Fibroblast of skin of back (primary cell): Measurements from ENCODE around the gene NRCAM.
A peak's percentile ranks its signal among the peaks of the same experiment; 100 is the strongest.

Source experiments
- DNase-seq: peaks from one replicate; pipeline ENCODE4 v3.0.0-alpha.2; 2013

Gene NRCAM

DNA sequence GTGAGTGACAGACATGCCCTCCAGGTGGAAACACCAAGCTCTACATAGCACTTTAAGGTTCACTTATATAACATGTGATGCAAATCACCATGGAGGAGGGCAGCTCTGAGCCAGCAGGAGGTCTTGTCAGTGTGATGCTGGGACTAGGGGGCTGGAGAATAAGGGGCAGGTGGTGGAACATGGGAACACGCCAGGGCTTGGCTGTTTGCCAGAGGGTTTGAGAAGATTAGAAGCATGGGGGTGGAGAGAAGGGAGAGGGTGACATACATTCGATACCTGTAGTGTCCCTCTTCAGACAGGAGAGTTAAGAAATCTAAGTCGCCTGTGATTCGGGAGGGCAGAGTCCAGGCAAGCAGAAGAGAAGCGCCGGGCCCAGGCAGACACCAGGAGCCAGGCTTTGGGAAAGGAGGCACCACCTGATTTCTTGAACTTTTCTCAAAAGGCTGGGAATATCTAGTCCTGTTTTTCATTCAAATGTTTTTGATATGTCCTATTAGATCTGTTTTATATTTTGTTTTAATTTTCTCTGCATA lies 309.1 kb downstream of the NRCAM start:
- DNase-seq = no peak

DNA sequence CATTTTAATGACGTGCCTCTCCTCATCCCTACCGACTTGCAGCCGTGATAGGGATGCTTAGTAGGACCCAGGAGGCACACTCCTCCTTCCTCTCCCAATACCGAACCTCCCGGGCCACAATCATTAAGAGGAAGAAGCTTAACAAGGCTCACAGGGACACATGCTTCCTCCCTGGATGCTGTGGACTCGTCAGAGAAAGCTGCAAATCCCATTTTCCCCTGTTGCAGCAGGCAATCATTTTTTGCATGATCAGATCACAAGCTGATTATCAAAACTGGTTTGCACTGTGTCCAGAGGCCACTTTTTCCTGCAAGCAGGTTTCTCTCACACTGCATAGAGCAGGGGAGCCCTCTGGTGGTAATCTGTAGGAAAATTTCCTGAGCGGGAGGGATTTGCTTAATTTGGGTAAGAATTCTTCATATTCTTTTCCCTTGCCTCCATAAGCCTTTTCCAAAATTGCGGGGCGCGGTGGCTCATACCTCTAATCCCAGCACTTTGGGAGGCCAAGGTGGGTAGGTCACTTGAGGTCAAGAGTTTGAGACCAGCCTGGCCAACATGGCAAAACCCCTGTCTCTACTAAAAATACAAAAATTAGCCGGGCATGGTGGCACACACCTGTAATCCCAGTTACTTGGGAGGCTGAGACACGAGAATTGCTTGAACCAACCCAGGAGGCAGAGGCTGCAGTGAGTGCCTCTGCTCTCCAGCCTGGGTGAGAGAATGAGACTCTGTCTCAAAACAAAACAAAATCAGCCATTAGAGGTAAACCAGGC lies 310.0 kb downstream of the NRCAM start:
- DNase-seq = peak; percentile 81

DNA sequence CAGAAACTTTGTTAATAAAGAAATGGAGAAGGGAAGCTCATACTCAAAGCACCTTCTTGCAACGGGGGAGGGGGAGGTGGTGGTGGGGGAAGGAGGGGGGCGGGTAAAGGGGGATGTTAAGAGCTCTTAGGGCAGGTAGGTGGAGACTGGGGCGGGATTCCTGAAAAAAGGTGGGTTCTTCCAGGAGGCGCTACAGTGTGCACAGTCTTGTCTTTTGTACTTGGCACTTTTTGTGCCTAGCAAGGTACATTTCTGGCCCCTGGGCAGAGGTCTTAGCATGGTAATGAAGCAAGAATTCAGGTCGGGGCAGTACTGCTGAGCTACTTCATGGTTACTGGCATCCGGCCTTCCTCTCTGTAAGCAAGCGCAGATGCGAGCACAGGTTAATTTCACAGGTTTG lies 310.8 kb downstream of the NRCAM start:
- DNase-seq = no peak

DNA sequence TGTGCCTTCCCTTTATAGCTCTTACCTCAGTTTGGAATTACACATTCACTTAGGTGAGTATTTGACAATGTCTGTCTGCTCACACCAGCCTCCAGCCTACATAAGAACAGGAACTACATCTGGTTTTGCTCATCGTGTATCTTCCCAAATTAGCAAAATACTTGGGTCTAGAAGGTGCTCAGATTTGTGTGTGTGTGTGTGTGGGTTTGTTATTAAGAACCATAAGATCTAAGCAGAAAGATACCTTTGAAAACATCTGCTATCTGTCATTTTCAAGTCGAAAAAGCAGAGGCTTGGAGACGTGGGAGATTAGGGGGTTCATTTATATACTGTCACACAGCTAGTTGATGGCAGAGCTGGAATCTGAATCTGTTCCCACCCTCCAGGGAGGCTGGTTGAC lies 311.3 kb downstream of the NRCAM start:
- DNase-seq = no peak

DNA sequence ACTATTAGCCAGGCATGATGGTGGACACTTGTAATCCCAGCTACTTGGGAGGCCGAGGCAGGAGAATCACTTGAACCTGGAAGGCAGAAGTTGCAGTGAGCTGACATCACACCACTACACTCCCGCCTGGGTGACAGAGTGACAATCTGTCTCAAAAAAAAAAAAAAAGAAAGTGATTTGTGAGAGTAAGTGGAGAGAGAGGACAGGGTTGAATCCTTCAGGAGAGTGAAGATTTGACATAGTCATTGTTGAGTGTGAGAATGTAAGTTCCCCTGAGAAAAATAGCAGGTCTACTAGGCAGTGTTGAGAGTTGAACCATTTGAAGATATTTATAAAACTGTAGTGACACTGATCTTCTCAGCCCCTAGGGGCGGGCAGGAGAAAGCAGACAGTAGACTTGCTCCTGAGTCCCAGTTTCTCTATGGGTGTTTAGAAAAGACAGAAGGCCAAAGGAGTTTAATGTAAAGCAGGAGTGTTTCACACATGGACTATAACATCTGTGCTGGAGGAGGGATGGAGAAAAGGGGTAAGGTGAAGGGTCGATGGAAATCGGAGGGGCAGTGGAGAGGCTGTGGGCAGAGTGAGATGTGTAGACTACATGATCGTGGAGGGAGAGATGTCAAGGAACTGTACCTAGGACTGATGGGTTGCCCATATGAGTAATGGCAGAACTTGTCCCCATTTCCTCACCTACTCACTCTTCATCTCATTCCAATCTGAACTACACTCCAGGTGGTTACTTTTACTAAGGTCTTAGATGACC lies 312.4 kb downstream of the NRCAM start:
- no peak for DNase-seq

DNA sequence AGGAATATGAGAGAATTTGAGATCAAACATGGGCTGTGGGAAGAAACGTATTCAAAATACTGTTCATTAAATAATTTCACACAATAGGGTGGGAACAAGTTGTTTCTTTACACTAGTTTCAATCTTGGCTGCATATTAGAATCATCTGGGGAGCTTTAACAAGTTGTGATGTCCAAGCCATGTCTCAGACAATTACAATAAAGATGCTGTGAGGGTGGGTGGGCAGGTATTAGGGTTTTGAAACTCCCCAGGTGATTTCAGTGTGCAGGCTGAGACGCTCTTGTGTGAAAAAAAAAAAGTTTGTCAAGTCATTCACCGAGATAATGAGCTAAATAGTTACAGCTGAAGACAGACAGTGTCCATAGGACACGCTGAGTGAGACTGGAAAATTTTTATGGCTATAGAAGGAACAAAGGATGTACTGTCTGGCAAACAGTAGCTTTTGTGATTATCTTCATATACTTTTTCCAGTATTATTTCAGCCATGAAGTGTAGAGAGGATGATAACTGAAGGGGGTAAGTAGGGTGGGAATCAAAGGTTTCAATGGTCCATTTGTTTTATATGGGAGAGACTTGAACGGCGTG lies 313.5 kb downstream of the NRCAM start:
- no peak for DNase-seq

DNA sequence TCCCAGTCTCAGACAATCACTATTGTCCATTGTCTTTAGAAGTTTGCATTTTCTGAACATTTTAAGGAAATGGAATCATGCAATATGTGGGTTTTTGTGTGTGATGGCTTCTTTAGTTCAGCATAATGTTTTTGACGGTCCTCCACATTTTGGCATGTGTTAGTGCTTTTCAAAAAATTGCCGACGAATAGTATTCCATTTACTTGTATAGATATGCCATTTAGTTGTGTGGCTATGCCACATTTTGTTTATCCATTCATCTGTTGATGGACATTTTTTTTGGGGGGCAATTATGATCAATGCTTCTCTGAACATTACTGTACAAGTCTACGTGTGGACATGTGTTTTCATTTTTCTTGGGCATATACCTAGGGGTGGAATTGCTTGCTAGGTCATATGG lies 314.1 kb downstream of the NRCAM start:
- no peak for DNase-seq

DNA sequence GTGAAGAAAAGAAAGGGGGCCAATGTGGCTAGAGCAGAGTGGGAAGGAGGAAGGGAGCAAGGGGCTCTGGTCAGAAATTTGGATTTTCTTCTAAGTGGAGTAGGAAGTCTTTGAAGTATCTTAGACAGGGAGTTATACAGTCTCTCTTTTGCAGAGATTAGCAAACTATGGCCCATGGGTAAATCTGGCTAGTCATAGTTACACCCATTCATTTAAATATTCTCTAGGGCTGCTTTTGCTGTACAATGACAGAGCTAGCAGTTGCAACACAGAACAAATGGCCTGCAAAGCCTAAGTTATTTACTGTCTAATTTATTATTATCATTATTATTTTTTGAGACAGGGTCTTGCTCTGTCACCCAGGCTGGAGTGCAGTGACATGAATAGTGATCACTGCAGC lies 315.6 kb downstream of the NRCAM start:
- DNase-seq = no peak

DNA sequence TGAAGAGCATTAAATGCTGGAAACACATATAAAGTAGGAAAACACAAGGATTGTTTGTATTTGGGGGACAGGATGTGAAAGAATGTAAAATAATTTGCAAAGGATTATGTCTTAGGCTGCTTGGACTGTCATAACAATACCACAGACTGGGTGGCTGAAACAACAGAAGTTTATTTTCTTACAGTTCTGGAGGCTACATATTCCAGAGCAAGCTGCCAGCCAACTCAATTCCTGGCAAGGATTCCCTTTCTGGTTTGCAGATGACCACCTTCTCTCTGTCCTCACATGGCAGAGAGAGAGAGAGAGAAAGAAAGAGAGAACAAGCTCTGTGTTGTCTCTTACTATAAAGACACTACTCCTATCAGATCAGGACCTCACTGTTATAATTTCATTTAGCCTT lies 317.3 kb downstream of the NRCAM start:
- peak; percentile 85 for DNase-seq

DNA sequence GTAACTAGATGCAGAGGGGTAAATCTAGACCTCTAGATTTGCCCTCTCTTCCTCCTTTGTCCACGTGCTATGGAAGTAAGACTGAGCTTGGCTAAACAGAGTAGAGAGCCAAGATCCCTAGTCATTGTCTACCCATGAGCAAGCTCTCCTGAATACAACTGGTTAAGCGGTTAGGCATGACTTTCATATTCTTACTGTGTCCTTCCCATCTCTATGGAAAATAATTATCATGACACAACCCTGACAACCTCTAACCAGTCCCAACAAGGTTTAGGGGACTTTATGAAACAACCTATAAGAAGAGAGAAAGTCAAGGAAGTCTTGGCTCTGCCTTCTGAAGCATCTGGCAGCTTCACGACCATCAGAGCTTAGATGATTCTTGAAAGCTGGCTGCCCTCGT lies 318.2 kb downstream of the NRCAM start:
- DNase-seq = no peak

DNA sequence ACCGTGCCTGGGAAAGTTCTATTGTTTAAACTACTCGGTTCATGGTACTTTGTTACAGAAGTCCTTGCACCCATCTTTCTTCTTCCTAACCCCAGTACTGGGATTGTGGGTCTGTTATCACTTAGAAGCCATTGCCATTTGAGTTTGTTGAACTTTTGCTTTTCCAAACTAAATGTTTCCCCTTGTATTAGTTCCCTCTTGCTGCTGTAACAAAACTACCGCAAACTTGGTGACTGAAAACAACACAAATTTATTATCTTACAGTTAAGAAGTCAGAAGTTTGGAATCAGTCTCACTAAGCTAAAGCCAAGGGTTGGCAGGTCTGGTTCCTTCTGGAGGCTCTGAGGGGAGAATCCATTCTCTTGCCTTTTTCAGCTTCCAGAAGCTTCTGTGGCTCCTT lies 319.2 kb downstream of the NRCAM start:
- DNase-seq = no peak

DNA sequence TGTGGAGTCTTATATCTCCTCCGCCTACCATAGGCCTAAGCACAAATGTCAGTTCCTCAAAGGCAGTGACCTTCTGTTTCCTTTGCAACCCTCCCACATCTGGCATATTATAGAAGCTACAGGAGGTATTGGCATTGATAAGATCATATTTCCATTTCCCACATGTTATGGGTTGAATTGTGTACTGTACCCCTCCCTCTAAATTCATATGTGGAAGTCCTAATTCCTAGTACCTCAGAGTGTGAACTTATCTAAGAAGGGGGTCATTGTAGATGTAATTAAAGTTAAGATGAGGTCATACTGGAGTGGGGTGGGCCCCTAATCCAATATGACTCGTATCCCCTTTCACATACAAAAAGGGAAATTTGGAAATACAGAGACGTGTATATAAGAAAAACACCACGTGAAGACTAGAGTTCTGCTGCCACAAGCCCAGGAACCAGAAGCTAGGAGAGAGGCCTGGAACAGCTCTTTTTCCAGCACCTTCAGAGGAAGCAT lies 320.0 kb downstream of the NRCAM start:
- no peak for DNase-seq

DNA sequence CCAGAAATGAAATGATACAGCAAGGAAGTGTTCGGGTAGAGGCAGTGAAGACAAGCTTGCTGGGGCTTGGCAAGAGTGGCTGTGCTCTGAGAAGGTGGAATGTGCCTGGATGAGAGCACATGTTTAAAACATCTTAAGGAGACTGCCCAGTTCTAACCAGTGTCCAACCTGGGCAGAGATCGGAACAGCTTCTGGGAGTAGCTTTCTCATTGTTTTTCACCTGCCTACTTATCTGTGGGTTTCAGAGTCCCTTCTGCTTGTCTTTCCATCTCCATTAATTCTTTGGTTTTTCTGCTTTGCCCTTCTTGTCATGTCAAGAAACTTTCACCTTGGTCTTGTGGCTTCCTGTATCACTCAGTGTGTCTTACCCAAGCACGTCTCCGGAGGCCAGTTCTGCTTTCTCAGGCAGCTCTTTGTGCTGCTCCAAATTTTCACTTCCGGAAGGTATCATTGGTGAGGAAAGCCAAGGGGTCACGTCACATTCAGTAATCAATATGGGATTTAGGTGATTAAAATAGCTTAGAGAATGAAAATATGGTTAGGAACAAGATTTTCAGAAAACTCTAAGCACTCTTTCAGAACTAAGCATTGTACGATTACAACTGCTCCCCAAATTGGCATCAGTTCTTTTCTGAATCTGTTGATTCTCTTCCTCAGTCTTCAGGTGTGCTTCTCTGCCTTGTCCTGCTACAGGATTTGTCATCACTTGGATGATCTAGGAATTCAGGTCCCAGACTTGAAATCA lies 320.6 kb downstream of the NRCAM start:
- no peak for DNase-seq

DNA sequence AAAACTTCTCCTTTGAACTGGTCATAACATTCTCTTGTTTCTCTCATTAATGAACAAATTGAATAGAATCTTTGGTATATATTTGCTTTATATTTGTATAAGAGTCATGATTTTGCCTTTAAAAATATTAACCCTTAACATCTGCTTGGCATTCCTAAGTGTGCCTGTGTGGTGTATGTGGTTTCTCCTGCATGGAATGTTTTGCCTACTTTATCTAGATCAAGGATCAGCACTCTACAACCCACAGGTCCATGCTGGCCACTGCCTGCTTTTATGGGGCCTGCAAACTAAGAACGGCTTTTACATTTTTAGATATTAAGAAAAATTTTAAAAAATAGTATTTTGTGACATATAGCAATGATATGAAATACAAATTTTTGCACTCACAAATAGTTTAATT lies 321.8 kb downstream of the NRCAM start:
- no peak for DNase-seq

DNA sequence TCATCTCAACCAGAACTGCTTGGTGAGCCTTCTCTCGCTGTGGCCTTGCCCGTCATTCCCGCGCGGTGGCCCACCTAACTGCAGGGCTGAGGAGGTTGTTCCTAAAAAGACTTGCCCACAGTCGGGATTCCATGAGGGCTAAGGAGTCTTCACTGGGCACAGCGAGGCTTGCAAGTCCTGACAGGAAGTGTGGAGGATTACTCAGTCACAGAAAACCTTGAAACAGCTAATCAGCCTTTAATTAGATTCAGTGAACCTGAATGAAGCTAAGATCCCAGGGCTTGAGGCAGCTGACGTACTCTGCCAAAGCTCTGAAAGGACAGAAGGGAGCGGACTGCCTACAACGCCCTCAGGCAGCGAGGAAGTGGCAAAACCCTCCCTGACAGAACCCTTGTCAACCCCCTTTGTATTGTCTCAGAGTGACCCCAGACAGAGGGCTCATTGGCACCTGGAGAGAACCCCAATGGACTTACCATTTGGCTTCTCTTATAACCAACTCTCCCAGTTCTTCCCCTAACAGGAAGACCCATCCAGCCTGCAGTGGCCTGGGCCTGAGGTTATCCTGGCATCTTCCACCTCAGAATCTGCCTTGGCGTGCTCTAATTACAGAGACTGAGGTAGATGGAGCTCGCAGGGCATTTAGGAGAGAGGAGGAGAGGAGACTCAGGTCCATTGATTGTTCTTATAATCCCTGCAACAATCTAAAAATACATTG lies 323.5 kb downstream of the NRCAM start:
- DNase-seq = no peak

DNA sequence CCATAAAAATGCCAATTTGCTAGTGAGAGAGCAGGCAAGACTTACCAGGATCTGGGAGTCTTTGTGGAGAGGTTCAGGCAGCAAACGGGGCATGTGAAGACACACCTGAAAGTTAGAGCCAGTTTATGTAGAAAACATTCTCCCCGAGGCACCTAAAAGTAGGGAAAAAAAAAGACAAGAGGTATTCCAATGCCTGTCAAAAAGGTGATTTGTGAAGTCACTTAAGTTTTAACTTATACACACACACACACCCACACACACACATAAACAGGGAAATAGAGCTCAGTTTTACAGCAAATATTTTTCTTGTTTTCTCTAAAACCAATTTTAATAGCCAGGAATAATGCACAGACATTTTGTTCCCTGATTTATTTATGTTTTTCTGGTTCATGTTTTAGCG lies 326.0 kb downstream of the NRCAM start, which contains the start of gene LAMB4:
Gene LAMB4 (minus strand): TSS at position 101 of the 400 bp plus-strand sequence. CDS start 7,197 bp downstream, outside the sequence.
- DNase-seq = no peak

DNA sequence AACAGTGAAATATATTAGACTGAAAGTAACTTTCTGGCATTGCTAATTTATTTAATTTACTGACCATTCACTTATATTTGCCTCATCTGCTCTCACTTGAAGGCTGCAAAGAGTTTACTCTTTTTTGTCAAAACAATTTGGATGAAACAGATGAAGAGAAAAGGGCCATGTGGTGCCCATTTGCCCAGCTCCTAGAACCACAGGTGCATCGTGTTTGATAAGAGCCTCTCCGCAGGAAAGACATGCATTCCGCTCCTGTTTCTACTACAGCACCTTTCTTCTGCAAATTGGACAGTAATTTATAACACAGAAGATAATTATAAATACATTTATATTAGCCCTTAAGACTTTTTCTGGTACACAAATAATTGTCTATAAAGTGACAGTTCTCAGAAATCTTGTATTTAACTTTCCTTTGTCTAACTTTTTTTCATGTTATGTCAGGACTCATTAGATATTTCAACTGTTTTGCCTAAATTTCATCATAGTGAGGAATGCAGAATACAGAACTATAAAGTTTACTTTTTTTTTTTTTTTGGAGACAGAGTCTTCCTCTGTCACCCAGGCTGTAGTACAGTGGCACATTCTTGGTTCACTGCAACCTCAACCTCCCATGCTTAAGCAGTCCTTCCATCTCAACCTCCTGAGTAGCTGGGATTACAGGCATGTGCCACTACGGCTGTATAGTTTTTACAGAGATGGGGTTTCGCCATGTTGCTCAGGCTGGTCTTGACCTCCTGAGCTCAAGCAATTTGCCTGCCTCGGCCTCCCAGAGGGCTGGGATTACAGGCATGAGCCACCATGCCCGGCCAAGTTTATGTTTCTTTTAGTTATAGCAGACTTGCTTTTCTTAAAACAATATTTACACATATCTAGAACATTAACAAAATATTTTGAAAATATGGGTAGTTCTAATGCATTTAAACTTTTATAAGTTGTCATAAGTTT lies 326.9 kb downstream of the NRCAM start:
- no peak for DNase-seq

DNA sequence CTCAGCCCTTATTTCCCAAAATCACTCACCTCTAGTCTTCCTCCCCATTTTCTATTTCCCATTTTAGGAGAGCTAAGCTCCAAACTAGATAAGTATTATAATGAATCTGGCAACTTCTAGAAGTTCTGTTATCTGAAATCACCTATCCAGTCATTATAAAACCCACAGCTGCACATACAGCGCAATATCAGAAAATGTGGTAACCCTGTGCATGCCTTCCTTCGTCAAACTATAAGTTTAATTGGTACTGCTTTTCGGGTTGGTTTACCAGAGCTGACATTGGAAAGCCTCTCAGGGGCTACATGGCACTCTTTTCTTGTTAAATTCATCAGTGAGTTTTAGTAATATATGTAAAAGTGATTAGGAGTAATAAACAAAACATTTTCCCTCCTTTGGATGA lies 327.7 kb downstream of the NRCAM start:
- DNase-seq = no peak

DNA sequence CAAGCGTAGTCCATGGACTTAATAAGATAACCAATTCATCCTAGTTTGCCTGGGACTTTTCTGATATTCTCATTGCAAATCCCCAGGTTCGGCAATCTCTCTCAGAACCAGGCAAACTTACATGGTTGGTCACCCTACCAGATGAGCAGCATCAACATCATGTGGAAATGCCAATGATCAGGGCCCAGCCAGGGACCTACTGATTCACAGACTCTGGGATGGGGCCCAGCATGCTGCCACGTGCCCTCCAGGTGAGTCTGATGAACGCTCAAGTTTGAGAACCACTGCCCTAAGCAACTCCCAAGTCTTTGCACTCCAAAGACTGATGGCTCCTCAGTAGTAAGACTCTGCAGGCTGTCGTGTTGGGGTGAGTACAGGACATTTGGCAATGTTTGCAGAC lies 328.8 kb downstream of the NRCAM start:
- DNase-seq = no peak

DNA sequence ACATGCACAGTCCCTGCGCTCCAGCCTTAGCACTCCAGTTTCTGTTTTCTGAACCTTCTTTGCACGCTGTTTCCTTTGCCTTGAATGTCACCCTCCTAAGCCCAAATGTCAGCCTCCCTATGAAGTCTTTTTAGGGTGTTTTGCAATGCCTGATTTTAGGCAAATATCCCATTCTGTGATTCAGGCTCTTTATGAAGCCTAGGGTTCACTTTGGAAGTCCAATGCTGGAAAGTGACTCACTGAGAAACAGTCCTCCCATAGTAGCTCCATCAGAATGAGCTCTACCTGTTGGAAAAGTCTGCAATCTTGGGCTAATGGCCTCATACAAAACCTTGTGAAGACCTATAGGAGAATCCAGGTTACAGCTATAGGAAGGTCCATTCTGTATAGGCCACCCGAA lies 331.4 kb downstream of the NRCAM start:
- DNase-seq = no peak

DNA sequence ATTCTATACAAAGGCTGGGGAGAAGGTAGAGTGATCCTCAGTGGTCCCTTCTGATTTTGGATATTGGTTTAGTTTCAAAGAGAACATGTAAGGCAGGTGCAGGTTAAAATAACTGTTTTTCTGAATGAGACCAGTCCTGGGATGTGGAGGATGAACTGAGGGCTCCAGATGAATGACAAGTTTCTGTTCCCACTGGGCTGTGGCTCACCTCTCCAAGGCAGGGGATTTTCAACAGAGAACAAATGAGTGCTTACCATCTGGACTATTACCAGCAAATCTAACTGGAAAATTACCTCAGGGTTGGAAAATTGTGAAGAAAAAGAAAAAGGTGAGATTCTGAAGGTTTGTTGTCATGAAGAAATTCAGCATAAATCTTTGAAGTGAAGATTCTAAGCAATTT lies 334.1 kb downstream of the NRCAM start:
- no peak for DNase-seq
